Osteoblast (primary cell): ENCODE results near the gene CCNO. TPM values are rescaled to one million over a fixed set of nuclear protein-coding genes. Genes with fewer than 3 reads are reported as not detected.

Experiments
- DNase-seq: peaks from one replicate; pipeline ENCODE4 v3.0.0; 2011; ENCODE audit warnings: low spot score, mixed read lengths; ENCODE audit not compliant: insufficient read length; ENCODE audit errors: missing footprints
- H2AFZ ChIP-seq: 2 replicates; pipeline ENCODE4 v1.6.0; 2011; ENCODE audit warnings: mild to moderate bottlenecking, low read length
- H3K27ac ChIP-seq: 2 replicates; pipeline ENCODE4 v1.5.1; 2011; ENCODE audit warnings: mild to moderate bottlenecking, low read depth, low read length, moderate library complexity
- H3K27me3 ChIP-seq: 2 replicates; pipeline ENCODE4 v1.6.0; 2012; ENCODE audit warnings: mild to moderate bottlenecking, control low read depth, inconsistent platforms, low read length, moderate library complexity; ENCODE audit not compliant: insufficient read depth
- H3K36me3 ChIP-seq: 2 replicates; pipeline ENCODE4 v1.5.1; 2011; ENCODE audit warnings: mild to moderate bottlenecking, low read length, control low read depth, moderate library complexity; ENCODE audit not compliant: insufficient read depth
- H3K4me1 ChIP-seq: 2 replicates; pipeline ENCODE4 v1.5.1; 2011; ENCODE audit warnings: mild to moderate bottlenecking, low read length, control low read depth, moderate library complexity; ENCODE audit not compliant: insufficient read depth
- H3K4me2 ChIP-seq: 2 replicates; pipeline ENCODE4 v1.6.0; 2011; ENCODE audit warnings: mild to moderate bottlenecking, low read length; ENCODE audit not compliant: insufficient read depth
- H3K4me3 ChIP-seq: fragments of 200-600 bp; sonication (generic); 3 replicates; pipeline ENCODE4 v1.5.1; 2012; ENCODE audit warnings: mild to moderate bottlenecking, low read length, inconsistent platforms; ENCODE audit not compliant: insufficient read depth
- H3K79me2 ChIP-seq: 2 replicates; pipeline ENCODE4 v1.6.0; 2012; ENCODE audit warnings: mild to moderate bottlenecking, low read length, control low read depth, inconsistent platforms; ENCODE audit not compliant: insufficient read depth
- H3K9me3 ChIP-seq: 2 replicates; pipeline ENCODE4 v1.5.1; 2011; ENCODE audit warnings: low read depth, low read length, control low read depth
- H4K20me1 ChIP-seq: 2 replicates; pipeline ENCODE4 v1.6.0; 2012; ENCODE audit warnings: mild to moderate bottlenecking, low read length, control low read depth; ENCODE audit not compliant: insufficient read depth
- total RNA-seq: library from RNA; depleted of rRNA; stranded (reverse); fragments of >200 nt; gene quantifications from 2 replicates; pipeline ENCODE4 v1.2.3, GENCODE V29; 2012
- TF ChIP-seq, protein P1 (sequence below): IDR thresholded peaks from 2 replicates; pipeline ENCODE4 v1.5.1; 2011; ENCODE audit warnings: mild to moderate bottlenecking, low read depth, low read length, moderate library complexity; ENCODE audit errors: extremely low read depth

Gene CCNO, protein sequence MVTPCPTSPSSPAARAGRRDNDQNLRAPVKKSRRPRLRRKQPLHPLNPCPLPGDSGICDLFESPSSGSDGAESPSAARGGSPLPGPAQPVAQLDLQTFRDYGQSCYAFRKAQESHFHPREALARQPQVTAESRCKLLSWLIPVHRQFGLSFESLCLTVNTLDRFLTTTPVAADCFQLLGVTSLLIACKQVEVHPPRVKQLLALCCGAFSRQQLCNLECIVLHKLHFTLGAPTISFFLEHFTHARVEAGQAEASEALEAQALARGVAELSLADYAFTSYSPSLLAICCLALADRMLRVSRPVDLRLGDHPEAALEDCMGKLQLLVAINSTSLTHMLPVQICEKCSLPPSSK
- total RNA-seq = 1.4 and 2.1 TPM in 2 replicates

DNA sequence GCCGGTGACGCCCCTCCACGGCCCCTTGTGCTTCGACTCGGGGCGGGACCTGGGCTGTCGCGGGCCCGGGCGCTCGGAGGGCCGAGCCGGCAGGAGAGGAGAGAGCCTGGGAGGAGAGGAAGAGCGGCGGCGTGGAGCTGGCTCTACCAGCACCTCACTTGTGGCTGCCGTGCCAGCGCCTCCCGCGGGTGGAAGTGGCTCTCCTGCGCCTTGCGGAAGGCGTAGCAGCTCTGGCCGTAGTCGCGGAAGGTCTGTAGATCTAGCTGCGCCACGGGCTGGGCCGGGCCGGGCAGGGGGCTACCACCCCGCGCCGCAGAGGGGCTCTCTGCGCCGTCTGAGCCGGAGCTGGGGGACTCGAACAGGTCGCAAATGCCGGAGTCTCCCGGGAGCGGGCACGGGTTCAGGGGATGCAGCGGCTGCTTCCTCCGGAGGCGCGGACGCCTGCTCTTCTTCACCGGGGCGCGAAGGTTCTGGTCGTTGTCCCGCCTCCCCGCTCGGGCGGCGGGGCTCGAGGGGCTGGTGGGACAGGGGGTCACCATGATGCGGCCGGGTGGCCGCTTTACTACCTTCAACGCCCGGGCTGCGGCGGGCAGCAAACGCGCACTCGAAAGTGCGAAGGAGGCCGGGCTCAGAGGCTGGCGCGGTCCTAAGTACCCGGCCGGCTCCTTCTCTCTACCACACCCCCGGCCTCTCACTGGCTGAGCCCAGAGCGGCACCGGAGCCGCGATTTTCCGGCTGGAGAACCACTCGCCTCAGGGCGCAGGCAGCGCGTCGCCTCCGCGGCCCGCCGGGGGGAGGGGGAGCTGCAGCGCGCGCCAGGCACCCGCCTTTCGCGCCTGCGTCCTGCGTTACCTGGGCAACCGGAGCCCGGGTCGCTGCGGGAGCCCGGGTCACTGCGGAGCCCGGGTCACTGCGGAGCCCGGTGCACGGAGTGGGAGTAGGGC lies at the start of gene CCNO:
Gene CCNO, minus strand, starts transcription at position 624 of the 944 bp plus-strand sequence. Its CDS starts 85 bp downstream, at position 539.
- Histone ChIP-seq H3K9me3 (no peaks in the 10 kb centered on the region), H4K20me1 (no peaks in the 10 kb centered on the region), H2AFZ (peak within 1 kb of the TSS; percentile 93), H3K4me1 (peaks cover 17% of the 10 kb centered on the region), H3K79me2 (no peaks in the 10 kb centered on the region), H3K4me2 (peak within 1 kb of the TSS; percentile 91), H3K36me3 (no peaks in the 10 kb centered on the region), H3K27ac (no peak within 1 kb of the TSS), H3K27me3 (peaks cover 49% of the 10 kb centered on the region), H3K4me3 (peak within 1 kb of the TSS; percentile 78)
- TF ChIP-seq, protein P1, sequence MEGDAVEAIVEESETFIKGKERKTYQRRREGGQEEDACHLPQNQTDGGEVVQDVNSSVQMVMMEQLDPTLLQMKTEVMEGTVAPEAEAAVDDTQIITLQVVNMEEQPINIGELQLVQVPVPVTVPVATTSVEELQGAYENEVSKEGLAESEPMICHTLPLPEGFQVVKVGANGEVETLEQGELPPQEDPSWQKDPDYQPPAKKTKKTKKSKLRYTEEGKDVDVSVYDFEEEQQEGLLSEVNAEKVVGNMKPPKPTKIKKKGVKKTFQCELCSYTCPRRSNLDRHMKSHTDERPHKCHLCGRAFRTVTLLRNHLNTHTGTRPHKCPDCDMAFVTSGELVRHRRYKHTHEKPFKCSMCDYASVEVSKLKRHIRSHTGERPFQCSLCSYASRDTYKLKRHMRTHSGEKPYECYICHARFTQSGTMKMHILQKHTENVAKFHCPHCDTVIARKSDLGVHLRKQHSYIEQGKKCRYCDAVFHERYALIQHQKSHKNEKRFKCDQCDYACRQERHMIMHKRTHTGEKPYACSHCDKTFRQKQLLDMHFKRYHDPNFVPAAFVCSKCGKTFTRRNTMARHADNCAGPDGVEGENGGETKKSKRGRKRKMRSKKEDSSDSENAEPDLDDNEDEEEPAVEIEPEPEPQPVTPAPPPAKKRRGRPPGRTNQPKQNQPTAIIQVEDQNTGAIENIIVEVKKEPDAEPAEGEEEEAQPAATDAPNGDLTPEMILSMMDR = no peak
- peak; percentile 96 for DNase-seq

DNA sequence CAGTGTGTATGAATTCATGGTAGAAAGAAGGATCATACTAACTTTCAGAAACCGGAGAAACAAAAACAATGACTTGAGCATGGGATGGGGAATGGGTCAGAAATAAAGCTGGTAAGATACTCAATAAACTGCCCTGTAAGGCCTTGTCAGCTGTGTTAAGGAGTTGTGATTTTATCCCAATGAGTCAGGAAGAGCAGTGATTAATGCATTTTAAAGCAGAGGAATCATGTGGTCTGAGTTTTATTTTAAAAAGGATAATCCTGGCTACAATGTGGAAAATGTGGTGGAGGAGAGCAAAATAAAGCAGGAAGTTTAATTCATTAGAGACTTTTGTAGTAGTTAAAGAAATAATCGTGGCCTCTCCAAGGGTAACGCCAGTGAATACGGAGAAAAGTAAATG lies 45.4 kb upstream of the CCNO start:
- Histone ChIP-seq H3K27ac (peak overlapping the region; percentile 44), H3K9me3 (no peaks in the 10 kb centered on the region)

DNA sequence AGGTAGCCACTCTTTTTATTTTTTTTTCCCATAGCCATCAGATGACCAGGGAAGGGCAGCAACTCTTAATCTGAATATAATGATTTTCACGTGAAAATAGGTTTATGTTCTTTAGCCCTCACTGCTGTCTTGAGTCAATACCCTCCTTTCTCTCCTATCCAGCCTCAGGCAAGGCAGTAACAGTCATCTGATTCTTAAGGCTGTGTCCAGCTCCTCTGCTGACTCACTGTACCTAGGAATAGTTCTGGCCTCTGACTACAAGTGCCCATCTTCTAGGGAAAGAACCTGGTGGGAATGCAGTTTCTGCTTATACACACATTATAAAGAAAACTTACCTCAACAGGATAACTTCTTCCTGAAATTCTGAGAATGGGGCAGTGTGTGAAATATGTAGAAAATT lies 43.4 kb upstream of the CCNO start:
- Histone ChIP-seq H3K27me3 (no peaks in the 10 kb centered on the region), H3K4me1 (peaks cover 12% of the 10 kb centered on the region), H3K4me2 (no peak overlapping the region), H3K27ac (no peak overlapping the region), H2AFZ (no peak overlapping the region), H3K9me3 (no peaks in the 10 kb centered on the region), H4K20me1 (no peaks in the 10 kb centered on the region), H3K4me3 (no peak overlapping the region), H3K79me2 (no peaks in the 10 kb centered on the region), H3K36me3 (peaks cover 50% of the 10 kb centered on the region)
- DNase-seq = peak; percentile 50
- TF ChIP-seq, protein P1 = no peak

More for the DNA sequence above, 45.4 kb upstream of the CCNO start:
- H4K20me1 ChIP-seq = no peaks in the 10 kb centered on the region
- H3K27me3 ChIP-seq = no peaks in the 10 kb centered on the region
- no peak overlapping the region for H3K4me3 ChIP-seq
- peaks cover 52% of the 10 kb centered on the region for H3K36me3 ChIP-seq
- peak; percentile 68 for DNase-seq
- no peaks in the 10 kb centered on the region for H3K79me2 ChIP-seq
- no peak overlapping the region for H2AFZ ChIP-seq
- TF ChIP-seq, protein P1 = no peak
- H3K4me1 ChIP-seq = peaks cover 12% of the 10 kb centered on the region
- peak overlapping the region; percentile 5 for H3K4me2 ChIP-seq
